GM12892 (cell line): ENCODE data around the gene CDH11.

Experiments used
- POLR2A ChIP-seq: IDR thresholded peaks from 2 replicates; pipeline ENCODE4 v1.6.1; 2011; ENCODE audit warnings: low read depth, low read length, control low read depth
- POLR2AphosphoS5 ChIP-seq: IDR thresholded peaks from 2 replicates; pipeline ENCODE4 v1.6.1; 2011; ENCODE audit warnings: low read depth, low read length, control low read depth
- TAF1 ChIP-seq: IDR thresholded peaks from 2 replicates; pipeline ENCODE4 v1.6.1; 2011; ENCODE audit warnings: low read depth, mild to moderate bottlenecking, control low read depth, low read length, borderline replicate concordance

DNA sequence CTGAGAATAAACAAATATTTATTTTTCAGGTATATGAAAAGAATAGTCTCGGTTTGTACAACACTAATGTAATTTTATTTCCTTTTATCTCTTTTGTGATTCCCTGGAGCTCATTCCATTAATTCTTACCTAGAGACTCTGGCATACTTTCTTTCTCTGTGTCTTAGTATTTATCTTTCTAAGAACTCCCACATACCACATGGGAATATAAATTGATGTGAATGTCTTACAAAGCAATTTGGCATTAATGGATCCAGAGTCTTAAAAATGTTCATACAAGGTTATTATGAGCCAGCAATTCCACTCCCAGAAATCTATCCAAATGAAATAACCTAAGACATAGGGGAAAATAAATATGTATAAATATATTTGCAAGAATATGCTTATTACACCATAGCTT lies 202.7 kb downstream of the CDH11 start:
- TF ChIP-seq TAF1 (no peak), POLR2AphosphoS5 (no peak), POLR2A (no peak)
